Endothelial cell of umbilical vein (primary cell): Measurements from ENCODE around the gene CADM4. TPM values are rescaled to one million over a fixed set of nuclear protein-coding genes. Genes with fewer than 3 reads are reported as not detected.

Source experiments
- BruUV-seq: library from RNA; stranded (reverse); fragments of 400-500 nt; replicated peaks from 2 replicates; lab custom pipeline; 2021; lab: Mats Ljungman, UMichigan
- CTCF ChIA-PET: fragments of 300-600, 350-600 bp; sonication (Branson Sonifier 250); formaldehyde crosslinking; loops from one replicate; lab custom pipeline; 2021; ENCODE audit warnings: antibody characterized with exemption, inconsistent platforms; lab: Charles Lee
- POLR2A ChIA-PET: fragments of 300-600, 350-600 bp; sonication (Branson Sonifier 250); formaldehyde crosslinking; loops from one replicate; lab custom pipeline; 2021; ENCODE audit warnings: antibody characterized with exemption, inconsistent platforms; lab: Charles Lee
- DNase-seq: peaks from one replicate; pipeline ENCODE4 v3.0.0-alpha.2; 2011; ENCODE audit warnings: low read depth, low spot score
- FAIRE-seq: peaks from 2 replicates; lab custom pipeline; 2011; peaks lifted over from hg19 to GRCh38; lab: Jason Lieb, UNC
- H2AFZ ChIP-seq: 2 replicates; pipeline ENCODE4 v1.6.0; 2012; ENCODE audit warnings: low read depth, low read length, control low read depth, inconsistent platforms
- H3K27ac ChIP-seq: 2 replicates; pipeline ENCODE4 v1.5.1; 2011; ENCODE audit warnings: low read depth, mild to moderate bottlenecking, control low read depth, low read length, moderate library complexity; ENCODE audit not compliant: insufficient read depth
- H3K27me3 ChIP-seq, 2 experiments: 2 replicates each; pipeline versions ENCODE4 v1.6.0 to v1.6.1; 2011; ENCODE audit warnings: low read length in 2 of 2, mixed read lengths in 1 of 2; ENCODE audit not compliant: control insufficient read depth in 2 of 2, insufficient read depth in 2 of 2
- H3K36me3 ChIP-seq, 2 experiments: 2 replicates in 1 of 2; 3 replicates in 1 of 2; pipeline ENCODE4 v1.5.1; 2011; ENCODE audit warnings: low read length in 2 of 2, mild to moderate bottlenecking in 1 of 2, moderate library complexity in 1 of 2; ENCODE audit not compliant: control insufficient read depth in 2 of 2, insufficient read depth in 2 of 2; ENCODE audit errors: extremely low read depth in 1 of 2
- H3K4me1 ChIP-seq: 3 replicates; pipeline ENCODE4 v1.5.1; 2011; ENCODE audit warnings: mild to moderate bottlenecking, low read length; ENCODE audit not compliant: control insufficient read depth, insufficient read depth; ENCODE audit errors: extremely low read depth
- H3K4me2 ChIP-seq: 2 replicates; pipeline ENCODE4 v1.6.1; 2011; ENCODE audit warnings: low read length, control low read depth, mixed read lengths; ENCODE audit not compliant: insufficient read depth
- H3K4me3 ChIP-seq, 3 experiments: fragments of 200-600 bp in 1 of 3; sonication (generic), shearing (Covaris generic) in 1 of 3; replicated peaks in 1 of 3; 2 replicates each; pipeline ENCODE4 v1.5.1; 2011 to 2016; ENCODE audit warnings: control low read depth in 3 of 3, low read length in 3 of 3, mild to moderate bottlenecking in 2 of 3, inconsistent platforms in 1 of 3, low read depth in 1 of 3, moderate library complexity in 1 of 3; ENCODE audit not compliant: insufficient read depth in 1 of 3
- H3K79me2 ChIP-seq: 2 replicates; pipeline ENCODE4 v1.6.0; 2012; ENCODE audit warnings: low read length, inconsistent platforms; ENCODE audit not compliant: control insufficient read depth, insufficient read depth
- H3K9ac ChIP-seq: replicated peaks from 2 replicates; pipeline ENCODE3; 2011; ENCODE audit warnings: low read length, control low read depth; ENCODE audit not compliant: insufficient read depth; ENCODE audit errors: extremely low read depth
- H3K9me1 ChIP-seq: replicated peaks from 3 replicates; pipeline ENCODE4 v1.6.0; 2011; ENCODE audit warnings: mild to moderate bottlenecking, low read length; ENCODE audit not compliant: control insufficient read depth, insufficient read depth; ENCODE audit errors: extremely low read depth
- H3K9me3 ChIP-seq: replicated peaks from 2 replicates; pipeline ENCODE4 v1.5.1; 2012; ENCODE audit warnings: low read length, inconsistent platforms; ENCODE audit not compliant: control insufficient read depth, insufficient read depth
- H4K20me1 ChIP-seq: replicated peaks from 2 replicates; pipeline ENCODE3; 2011; ENCODE audit warnings: mild to moderate bottlenecking, low read length; ENCODE audit not compliant: control insufficient read depth, insufficient read depth; ENCODE audit errors: extremely low read depth
- CTCF ChIP-seq, 2 donors: IDR thresholded peaks; 1 replicate in 1 of 2; 2 replicates in 1 of 2; pipeline ENCODE4 v1.5.1; 2011; ENCODE audit warnings: low read length in 2 of 2, mild to moderate bottlenecking in 2 of 2, moderate library complexity in 2 of 2, control low read depth in 1 of 2, inconsistent platforms in 1 of 2, low read depth in 1 of 2; ENCODE audit not compliant: insufficient read depth in 1 of 2; ENCODE audit errors: extremely low read depth in 1 of 2
- EZH2 ChIP-seq: IDR thresholded peaks from 2 replicates; pipeline ENCODE4 v1.6.1; 2012; ENCODE audit warnings: borderline replicate concordance, low read depth, mild to moderate bottlenecking, moderate library complexity, low read length, inconsistent platforms; ENCODE audit not compliant: severe bottlenecking
- FOS ChIP-seq: IDR thresholded peaks from 2 replicates; pipeline ENCODE4 v1.6.1; 2011; ENCODE audit warnings: mild to moderate bottlenecking, low read length, moderate library complexity, borderline replicate concordance; ENCODE audit not compliant: insufficient read depth
- GATA2 ChIP-seq: IDR thresholded peaks from 2 replicates; pipeline ENCODE4 v1.7.0; 2011; ENCODE audit warnings: low read depth, mild to moderate bottlenecking, moderate library complexity, mixed read lengths, low read length; ENCODE audit not compliant: insufficient read length, insufficient read depth
- JUN ChIP-seq: IDR thresholded peaks from 2 replicates; pipeline ENCODE4 v1.6.1; 2011; ENCODE audit warnings: borderline replicate concordance, low read depth; ENCODE audit not compliant: insufficient read length, insufficient read depth
- MYC ChIP-seq: IDR thresholded peaks from one replicate; pipeline ENCODE4 v1.6.1; 2011; ENCODE audit warnings: mild to moderate bottlenecking, low read depth, low read length
- POLR2A ChIP-seq: IDR thresholded peaks from 2 replicates; pipeline ENCODE4 v1.6.1; 2012; ENCODE audit warnings: low read depth, mild to moderate bottlenecking, control low read depth, low read length
- POLR2AphosphoS5 ChIP-seq: IDR thresholded peaks from 2 replicates; pipeline ENCODE4 v1.6.1; 2012; ENCODE audit warnings: low read depth, mild to moderate bottlenecking, control low read depth, low read length, moderate library complexity; ENCODE audit not compliant: insufficient read depth
- dilution Hi-C: fragments of 300-500 bp; cut with MboI; formaldehyde crosslinking; loops from one replicate; pipeline ENCODE4 v1.15.0; 2019; ENCODE audit warnings: low sequenced_read_pairs; ENCODE audit not compliant: extremely low pct_ligation_motif_present
- intact Hi-C: fragments of 100-400 bp; cut with micrococcal nuclease; formaldehyde crosslinking; loops from one replicate; pipeline ENCODE4 v1.10.0; 2022
- polyA plus RNA-seq, 4 experiments: library from polyadenylated mRNA; depleted of rRNA in 3 of 4; stranded (reverse) in 3 of 4; unstranded in 1 of 4; fragments of >200 nt; gene quantifications; 2 replicates each; pipeline versions ENCODE4 v1.2.1 to v1.2.3, GENCODE V29; 2011 to 2012; ENCODE audit warnings: missing spikeins in 1 of 4
- total RNA-seq: library from RNA; stranded (reverse); gene quantifications from 2 replicates; pipeline ENCODE4 v1.2.3, GENCODE V29; 2021
- TF ChIP-seq, protein P1 (sequence below): IDR thresholded peaks from 2 replicates; pipeline ENCODE4 v1.6.1; 2011; ENCODE audit not compliant: insufficient read depth, insufficient read length

CADM4 gene
- total and polyA plus RNA-seq, 2 donors (not counting 3 experiments of a cell fraction or from before 2014, with no cell fraction given): 5.0 to 7.5 TPM

DNA sequence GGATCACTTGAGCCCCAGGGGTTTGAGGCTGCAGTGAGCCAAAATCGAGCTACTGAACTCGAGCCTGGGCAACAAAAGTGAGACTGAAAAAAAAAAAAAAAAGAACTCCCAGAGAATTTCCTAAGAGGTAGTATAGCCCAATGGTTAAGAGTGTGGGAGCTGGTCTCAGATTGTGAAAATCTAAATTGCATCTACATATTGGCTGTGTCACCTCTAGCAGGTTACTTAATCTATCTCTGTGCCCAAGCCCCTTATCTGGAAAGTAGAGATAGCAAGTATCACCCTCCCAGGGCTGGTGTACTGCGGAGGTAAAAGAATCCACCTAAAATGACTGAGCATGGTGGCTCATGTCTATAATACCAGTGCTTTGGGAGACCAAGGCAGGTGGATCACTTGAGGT, 34.0 kb upstream of the CADM4 start:
- peaks cover 13% of the 10 kb centered on the region for H3K4me1 ChIP-seq
- ChIA-PET POLR2A (no interaction called here), CTCF (interaction anchor here (0.7 to 1.1 kb wide), 3 partner anchors 51 to 104 kb away, joined by 3 to 4 read pairs (median 3); no protein-coding TSS in a partner anchor)
- H2AFZ ChIP-seq: no peak overlapping the region
- no peaks in the 10 kb centered on the region for H3K79me2 ChIP-seq
- H4K20me1 ChIP-seq: no peaks in the 10 kb centered on the region
- no TSS peak for BruUV-seq
- TF ChIP-seq MYC (no peak), POLR2A (no peak), FOS (no peak), POLR2AphosphoS5 (no peak), JUN (no peak), EZH2 (no peak), GATA2 (no peak), CTCF (IDR thresholded peaks at IDR 0.05; ENCODE audit: extremely low read depth in 1 of 2, insufficient read depth in 1 of 2, low read depth in 1 of 2, low read length in 2 of 2) (no peak)
- TF ChIP-seq, protein P1, sequence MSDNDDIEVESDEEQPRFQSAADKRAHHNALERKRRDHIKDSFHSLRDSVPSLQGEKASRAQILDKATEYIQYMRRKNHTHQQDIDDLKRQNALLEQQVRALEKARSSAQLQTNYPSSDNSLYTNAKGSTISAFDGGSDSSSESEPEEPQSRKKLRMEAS: no peak
- DNase-seq (no peak), FAIRE-seq (no peak)
- dilution Hi-C loops (no loop called here), intact Hi-C loops (no loop called here)
- H3K27ac ChIP-seq: no peak overlapping the region
- no peaks in the 10 kb centered on the region for H3K36me3 ChIP-seq
- H3K9ac ChIP-seq: no peak overlapping the region
- H3K4me2 ChIP-seq: no peak overlapping the region
- no peak overlapping the region for H3K4me3 ChIP-seq
- H3K9me1 ChIP-seq: no peaks in the 10 kb centered on the region
- no peaks in the 10 kb centered on the region for H3K9me3 ChIP-seq
- H3K27me3 ChIP-seq: no peaks in the 10 kb centered on the region
